ENCODE data around the gene TMEM132E.

The TMEM132E gene

GRCh38 chr17:34601416-34601815 lies 22.0 kb downstream of the TMEM132E start:
- DNase-seq (ENCODE audit: low spot score), result no peak

GRCh38 chr17:34603974-34604373 lies 24.6 kb downstream of the TMEM132E start:
- no peak for DNase-seq (ENCODE audit: low spot score)

- no peak for DNase-seq (ENCODE audit: low spot score)
Observed at GRCh38 chr17:34606763-34607162, 27.4 kb downstream of the TMEM132E start.

- DNase-seq (ENCODE audit: low spot score), result no peak
Observed at GRCh38 chr17:34607917-34608316, 28.5 kb downstream of the TMEM132E start.

GRCh38 chr17:34609210-34609609 lies 29.8 kb downstream of the TMEM132E start:
- no peak for DNase-seq (ENCODE audit: low spot score)

GRCh38 chr17:34610039-34610438 lies 30.7 kb downstream of the TMEM132E start:
- DNase-seq (ENCODE audit: low spot score), result no peak

- no peak for DNase-seq (ENCODE audit: low spot score)
Observed at GRCh38 chr17:34610506-34610905, 31.1 kb downstream of the TMEM132E start.

- no peak for DNase-seq (ENCODE audit: low spot score)
Observed at GRCh38 chr17:34613064-34614019, 34.0 kb downstream of the TMEM132E start.

- no peak for DNase-seq (ENCODE audit: low spot score)
Observed at GRCh38 chr17:34614698-34615097, 35.3 kb downstream of the TMEM132E start.

GRCh38 chr17:34615326-34615725 lies 35.9 kb downstream of the TMEM132E start:
- DNase-seq (ENCODE audit: low spot score), result no peak

GRCh38 chr17:34616148-34616547 lies 36.8 kb downstream of the TMEM132E start:
- DNase-seq (ENCODE audit: low spot score), result no peak

- no peak for DNase-seq (ENCODE audit: low spot score)
Observed at GRCh38 chr17:34617398-34617797, 38.0 kb downstream of the TMEM132E start.

- no peak for DNase-seq (ENCODE audit: low spot score)
Observed at GRCh38 chr17:34619687-34620217, 40.4 kb downstream of the TMEM132E start.

- DNase-seq (ENCODE audit: low spot score), result no peak
Observed at GRCh38 chr17:34620458-34620857, 41.1 kb downstream of the TMEM132E start.

- DNase-seq (ENCODE audit: low spot score), result no peak
Observed at GRCh38 chr17:34622862-34623623, 43.7 kb downstream of the TMEM132E start.

GRCh38 chr17:34623856-34624766 lies 44.7 kb downstream of the TMEM132E start:
- no peak for DNase-seq (ENCODE audit: low spot score)

GRCh38 chr17:34624767-34625383 lies 45.5 kb downstream of the TMEM132E start:
- no peak for DNase-seq (ENCODE audit: low spot score)

- DNase-seq (ENCODE audit: low spot score), result no peak
Observed at GRCh38 chr17:34626121-34626681, 46.8 kb downstream of the TMEM132E start.

- DNase-seq (ENCODE audit: low spot score), result no peak
Observed at GRCh38 chr17:34628879-34629278, 49.5 kb downstream of the TMEM132E start.

- no peak for DNase-seq (ENCODE audit: low spot score)
Observed at GRCh38 chr17:34633351-34633750, 54.0 kb downstream of the TMEM132E start.

GRCh38 chr17:34633760-34634159 lies 54.4 kb downstream of the TMEM132E start:
- DNase-seq (ENCODE audit: low spot score), result no peak

All from pons (tissue), 1 donor.